SIG-M5 treated with dmso at 0.1 percent for 504 hours (cell line): ENCODE data around the gene PPFIA2.
"Not testable (repeated sequence)": the region's sequence is repeated elsewhere in the genome, so short reads cannot be mapped to it uniquely, and the experiment has no call there.

Experiments used
- DNase-seq: peaks from one replicate; lab custom pipeline; 2025; ENCODE audit not compliant: unreplicated experiment; lab: John Stamatoyannopoulos, UW

Gene PPFIA2

DNA sequence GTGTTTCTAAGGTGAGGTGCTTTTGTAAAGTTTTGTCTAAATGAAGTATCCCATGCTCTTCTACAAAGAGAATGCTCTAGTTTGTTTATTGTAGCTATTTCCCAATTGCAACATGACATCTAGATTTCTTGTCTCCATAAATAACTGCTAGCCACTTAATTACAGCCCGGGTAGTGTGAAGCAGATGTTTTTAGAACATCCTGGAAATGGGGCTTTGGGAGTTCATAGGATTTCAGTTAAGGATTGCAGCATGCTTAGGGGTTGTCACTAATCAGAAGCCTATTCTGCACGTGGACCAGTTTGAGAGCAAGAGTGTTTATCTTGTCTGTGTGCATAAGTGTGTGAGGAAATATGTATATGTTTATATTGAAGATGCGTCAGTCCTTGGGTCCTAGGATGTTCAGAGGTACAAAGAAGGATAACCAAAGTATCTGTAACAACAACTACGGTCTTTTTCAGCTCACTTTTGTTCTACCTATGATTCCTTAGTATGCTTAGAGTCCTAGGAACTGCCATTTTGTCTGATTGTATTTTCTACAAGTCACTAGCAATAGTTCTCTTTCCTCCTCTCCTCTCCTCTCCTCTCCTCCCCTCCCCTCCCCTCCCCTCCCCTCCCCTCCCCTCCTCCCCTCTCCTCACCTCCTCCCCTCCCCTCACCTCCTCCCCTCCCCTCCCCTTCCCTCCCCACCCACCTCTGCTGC is 546.0 kb downstream of the PPFIA2 start:
- no peak for DNase-seq

- DNase-seq = no peak
Measured at GRCh38 chr12:81211306-81211705, 547.8 kb downstream of the PPFIA2 start.

DNA sequence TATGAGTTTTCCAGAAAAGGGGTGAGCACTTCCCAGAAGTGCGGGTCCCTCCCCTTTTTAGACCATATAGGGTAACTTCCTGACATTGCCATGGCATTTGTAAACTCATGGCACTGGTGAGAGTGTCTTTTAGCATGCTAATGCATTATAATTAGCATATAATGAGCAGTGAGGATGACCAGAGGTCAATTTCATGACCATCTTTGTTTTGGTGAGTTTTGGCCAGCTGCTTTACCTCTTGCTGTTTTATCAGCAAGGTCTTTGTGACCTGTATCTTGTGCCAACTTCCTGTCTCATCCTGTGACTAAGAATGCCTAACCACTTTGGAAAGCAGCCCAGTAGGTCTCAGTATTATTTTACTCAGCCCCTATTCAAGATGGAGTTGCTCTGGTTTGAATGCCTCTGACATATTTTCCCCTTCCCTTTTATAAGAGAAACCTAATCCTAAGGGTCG is 549.4 kb downstream of the PPFIA2 start:
- not testable (repeated sequence) for DNase-seq

- DNase-seq = no peak
Measured at GRCh38 chr12:81209012-81209411, 550.1 kb downstream of the PPFIA2 start.

GRCh38 chr12:81208187-81208911 is 550.8 kb downstream of the PPFIA2 start:
- no peak for DNase-seq
